GM19468 (cell line): Measurements from ENCODE around the gene GIPC3.

Source experiments
- ATAC-seq: cut with Tn5 transposase; IDR thresholded peaks from one replicate; pipeline ENCODE4 v1.9.1; 2021; ENCODE audit warnings: mild to moderate bottlenecking, moderate library complexity, moderate number of reproducible peaks; ENCODE audit not compliant: unreplicated experiment; ENCODE audit errors: extremely low read depth

The GIPC3 gene

GRCh38 chr19:3632739-3633558 lies 47.7 kb downstream of the GIPC3 start:
- ATAC-seq = no peak

- no peak for ATAC-seq
Observed at GRCh38 chr19:3633559-3633988, 48.3 kb downstream of the GIPC3 start.

GRCh38 chr19:3634496-3635045 lies 49.3 kb downstream of the GIPC3 start:
- ATAC-seq = no peak

GRCh38 chr19:3636506-3636905 lies 51.2 kb downstream of the GIPC3 start:
- no peak for ATAC-seq

- no peak for ATAC-seq
Observed at GRCh38 chr19:3636962-3637361, 51.7 kb downstream of the GIPC3 start.

GRCh38 chr19:3637621-3638020 lies 52.3 kb downstream of the GIPC3 start:
- ATAC-seq = no peak

GRCh38 chr19:3638208-3639193 lies 53.2 kb downstream of the GIPC3 start:
- no peak for ATAC-seq

GRCh38 chr19:3639479-3639878 lies 54.2 kb downstream of the GIPC3 start:
- ATAC-seq = no peak

GRCh38 chr19:3641515-3642269 lies 56.4 kb downstream of the GIPC3 start:
- ATAC-seq = no peak

GRCh38 chr19:3642296-3642695 lies 57.0 kb downstream of the GIPC3 start:
- ATAC-seq = no peak
